Neural progenitor cell (in vitro differentiated cells): Measurements from ENCODE around the gene ATL3. TPM values are rescaled to one million over a fixed set of nuclear protein-coding genes. Genes with fewer than 3 reads are reported as not detected.

Source experiments
- DNase-seq: peaks from one replicate; pipeline ENCODE4 v3.0.0-alpha.2; 2016; ENCODE audit warnings: low spot score
- H2AFZ ChIP-seq: fragments of 200-600 bp; sonication (generic); replicated peaks from 2 replicates; pipeline ENCODE4 v1.6.1; 2016; ENCODE audit warnings: antibody characterized with exemption
- H3F3A ChIP-seq: fragments of 200-600 bp; sonication (generic); 2 replicates; pipeline ENCODE4 v1.6.1; 2016; ENCODE audit warnings: antibody characterized with exemption, low read depth
- H3K27ac ChIP-seq: fragments of 200-600 bp; sonication (generic); 2 replicates; pipeline ENCODE4 v1.5.1; 2016; ENCODE audit warnings: mild to moderate bottlenecking
- H3K27me3 ChIP-seq: fragments of 200-600 bp; sonication (generic); 2 replicates; pipeline ENCODE4 v1.6.1; 2016; ENCODE audit warnings: mild to moderate bottlenecking, moderate library complexity
- H3K36me3 ChIP-seq: fragments of 200-600 bp; sonication (generic); 2 replicates; pipeline ENCODE4 v1.5.1; 2016
- H3K4me1 ChIP-seq: fragments of 200-600 bp; sonication (generic); 2 replicates; pipeline ENCODE4 v1.6.1; 2016; ENCODE audit warnings: mixed run types
- H3K4me2 ChIP-seq: fragments of 200-600 bp; sonication (generic); 2 replicates; pipeline ENCODE4 v1.6.1; 2016
- H3K4me3 ChIP-seq: fragments of 200-600 bp; sonication (generic); 2 replicates; pipeline ENCODE4 v1.5.1; 2016
- H3K79me2 ChIP-seq: fragments of 200-600 bp; sonication (generic); 2 replicates; pipeline ENCODE4 v1.6.1; 2016; ENCODE audit warnings: low read depth
- H3K9ac ChIP-seq: fragments of 200-600 bp; sonication (generic); 2 replicates; pipeline ENCODE4 v1.6.1; 2016
- H3K9me3 ChIP-seq: fragments of 200-600 bp; sonication (generic); 2 replicates; pipeline ENCODE4 v1.5.1; 2016; ENCODE audit warnings: low read depth
- H4K20me1 ChIP-seq: fragments of 200-600 bp; sonication (generic); 2 replicates; pipeline ENCODE4 v1.6.1; 2016; ENCODE audit warnings: low read depth
- H3K27ac Mint-ChIP-seq: 3 replicates; pipeline ENCODE4 v1.8.0; 2021; ENCODE audit warnings: mixed read lengths
- H3K27me3 Mint-ChIP-seq: 2 replicates; pipeline ENCODE4 v1.8.0; 2022; ENCODE audit warnings: low read depth, mild to moderate bottlenecking, inconsistent platforms, moderate library complexity, mixed read lengths; ENCODE audit not compliant: insufficient read depth
- H3K36me3 Mint-ChIP-seq: 3 replicates; pipeline ENCODE4 v1.8.0; 2021; ENCODE audit warnings: mixed read lengths
- H3K4me1 Mint-ChIP-seq: 3 replicates; pipeline ENCODE4 v1.8.0; 2021; ENCODE audit warnings: mixed read lengths
- H3K4me3 Mint-ChIP-seq: 3 replicates; pipeline ENCODE4 v1.8.0; 2021; ENCODE audit warnings: mild to moderate bottlenecking, moderate library complexity, mixed read lengths
- H3K9me3 Mint-ChIP-seq: 3 replicates; pipeline ENCODE4 v1.8.0; 2020; ENCODE audit warnings: mixed read lengths
- EZH2 ChIP-seq: fragments of 200-600 bp; sonication (generic); IDR thresholded peaks from 2 replicates; pipeline ENCODE4 v1.6.1; 2017; ENCODE audit warnings: antibody characterized with exemption, mild to moderate bottlenecking, moderate library complexity
- EZH2phosphoT487 ChIP-seq: fragments of 200-600 bp; sonication (generic); IDR thresholded peaks from 2 replicates; pipeline ENCODE4 v1.6.1; 2017; ENCODE audit warnings: antibody characterized with exemption
- total RNA-seq: library from RNA; depleted of rRNA; stranded (reverse); fragments of >200 nt; gene quantifications from 2 replicates; pipeline ENCODE4 v1.2.3, GENCODE V29; 2015; ENCODE audit warnings: low replicate concordance
- TF ChIP-seq, protein P1 (sequence below): fragments of 200-600 bp; sonication (generic); IDR thresholded peaks from 2 replicates; pipeline ENCODE4 v1.5.1; 2017; ENCODE audit warnings: antibody characterized with exemption, mild to moderate bottlenecking

ATL3 gene
- total RNA-seq, 1 donor from 2014 or later, result 19.5 TPM

DNA sequence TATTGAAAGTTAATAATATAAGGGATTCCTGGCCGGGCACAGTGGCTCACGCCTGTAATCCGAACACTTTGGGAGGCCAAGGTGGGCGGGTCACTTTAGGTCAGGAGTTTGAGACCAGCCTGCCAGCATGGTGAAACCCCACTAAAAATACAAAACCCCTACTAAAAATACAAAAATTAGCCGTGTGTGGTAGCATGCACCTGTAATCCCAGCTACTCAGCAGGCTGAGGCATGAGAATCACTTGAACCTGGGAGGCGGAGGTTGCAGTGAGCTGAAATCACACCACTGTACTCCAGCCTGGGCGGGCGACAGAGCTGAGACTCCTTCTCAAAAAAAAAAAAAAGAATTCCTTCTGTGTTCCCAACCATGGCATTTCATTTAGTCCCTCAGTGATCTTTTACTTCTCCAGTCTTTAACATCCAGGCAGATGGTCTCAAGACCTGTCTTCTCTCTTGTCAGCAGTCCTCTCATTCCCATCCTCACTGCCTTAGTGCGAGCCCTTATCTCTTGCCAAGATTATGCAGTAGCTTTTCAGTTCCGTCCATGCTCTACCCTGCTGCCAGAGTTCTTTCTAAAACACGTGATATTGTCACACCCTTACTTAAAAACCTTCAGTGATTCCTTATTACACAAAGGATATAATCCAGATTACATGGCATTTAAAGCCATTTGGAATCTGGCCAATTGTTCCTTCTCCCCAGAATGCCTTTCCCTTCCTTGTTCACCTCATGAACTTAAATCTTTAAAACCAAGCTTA lies 28.0 kb upstream of the ATL3 start:
- no peaks in the 10 kb centered on the region for H3K9me3 ChIP-seq
- no peak overlapping the region for H2AFZ ChIP-seq
- peak overlapping the region; percentile 66 for H3K27ac ChIP-seq
- no peaks in the 10 kb centered on the region for H3K27me3 Mint-ChIP-seq
- H3K4me3 Mint-ChIP-seq, result no peak overlapping the region
- peak overlapping the region; percentile 44 for H3K4me2 ChIP-seq
- peaks cover 5% of the 10 kb centered on the region for H3K9me3 Mint-ChIP-seq
- H3F3A ChIP-seq, result peaks cover 4% of the 10 kb centered on the region
- peaks cover 100% of the 10 kb centered on the region for H3K79me2 ChIP-seq
- no peak overlapping the region for H3K27ac Mint-ChIP-seq
- peaks cover 21% of the 10 kb centered on the region for H3K36me3 Mint-ChIP-seq
- H3K27me3 ChIP-seq, result no peaks in the 10 kb centered on the region
- no peak overlapping the region for H3K4me3 ChIP-seq
- H3K36me3 ChIP-seq, result no peaks in the 10 kb centered on the region
- TF ChIP-seq EZH2, result no peak
- TF ChIP-seq, protein P1, sequence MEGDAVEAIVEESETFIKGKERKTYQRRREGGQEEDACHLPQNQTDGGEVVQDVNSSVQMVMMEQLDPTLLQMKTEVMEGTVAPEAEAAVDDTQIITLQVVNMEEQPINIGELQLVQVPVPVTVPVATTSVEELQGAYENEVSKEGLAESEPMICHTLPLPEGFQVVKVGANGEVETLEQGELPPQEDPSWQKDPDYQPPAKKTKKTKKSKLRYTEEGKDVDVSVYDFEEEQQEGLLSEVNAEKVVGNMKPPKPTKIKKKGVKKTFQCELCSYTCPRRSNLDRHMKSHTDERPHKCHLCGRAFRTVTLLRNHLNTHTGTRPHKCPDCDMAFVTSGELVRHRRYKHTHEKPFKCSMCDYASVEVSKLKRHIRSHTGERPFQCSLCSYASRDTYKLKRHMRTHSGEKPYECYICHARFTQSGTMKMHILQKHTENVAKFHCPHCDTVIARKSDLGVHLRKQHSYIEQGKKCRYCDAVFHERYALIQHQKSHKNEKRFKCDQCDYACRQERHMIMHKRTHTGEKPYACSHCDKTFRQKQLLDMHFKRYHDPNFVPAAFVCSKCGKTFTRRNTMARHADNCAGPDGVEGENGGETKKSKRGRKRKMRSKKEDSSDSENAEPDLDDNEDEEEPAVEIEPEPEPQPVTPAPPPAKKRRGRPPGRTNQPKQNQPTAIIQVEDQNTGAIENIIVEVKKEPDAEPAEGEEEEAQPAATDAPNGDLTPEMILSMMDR, result no peak
- TF ChIP-seq EZH2phosphoT487, result no peak
- DNase-seq, result peak; percentile 4
- H3K4me1 ChIP-seq, result peaks cover 12% of the 10 kb centered on the region
- peaks cover 70% of the 10 kb centered on the region for H4K20me1 ChIP-seq
- H3K4me1 Mint-ChIP-seq, result peaks cover 12% of the 10 kb centered on the region
- no peak overlapping the region for H3K9ac ChIP-seq

DNA sequence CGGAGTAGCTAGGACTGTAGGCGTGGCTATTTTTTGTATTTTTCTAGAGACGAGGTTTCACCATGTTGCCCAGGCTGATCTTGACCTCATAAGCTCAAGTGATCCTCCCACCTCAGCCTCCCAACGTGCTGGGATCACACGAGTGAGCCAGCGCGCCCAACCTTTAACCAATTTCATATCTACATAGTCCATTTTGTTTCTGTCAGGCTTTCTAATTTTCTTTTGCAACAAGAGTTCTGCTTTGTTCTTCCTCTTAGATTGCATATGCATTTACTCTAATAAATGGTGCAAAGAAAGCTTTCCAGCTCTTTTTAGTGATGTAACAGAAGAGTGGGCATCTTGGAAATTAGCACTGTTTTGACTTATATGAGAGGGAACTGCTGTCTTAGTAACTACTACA lies 23.4 kb upstream of the ATL3 start:
- Mint-ChIP-seq H3K4me3 (no peak overlapping the region), H3K4me1 (peaks cover 14% of the 10 kb centered on the region), H3K36me3 (peaks cover 10% of the 10 kb centered on the region), H3K27ac (no peak overlapping the region), H3K9me3 (no peaks in the 10 kb centered on the region), H3K27me3 (peaks cover 2% of the 10 kb centered on the region)
- no peak overlapping the region for H3K4me3 ChIP-seq
- no peaks in the 10 kb centered on the region for H3K27me3 ChIP-seq
- no peak overlapping the region for H3K27ac ChIP-seq
- peaks cover 100% of the 10 kb centered on the region for H3K79me2 ChIP-seq
- H3K9ac ChIP-seq, result no peak overlapping the region
- H4K20me1 ChIP-seq, result peaks cover 94% of the 10 kb centered on the region
- H3K9me3 ChIP-seq, result no peaks in the 10 kb centered on the region
- TF ChIP-seq, protein P1, result no peak
- TF ChIP-seq EZH2phosphoT487 (no peak), EZH2 (no peak)
- H3K36me3 ChIP-seq, result no peaks in the 10 kb centered on the region
- H2AFZ ChIP-seq, result no peak overlapping the region
- peaks cover 11% of the 10 kb centered on the region for H3K4me1 ChIP-seq
- H3K4me2 ChIP-seq, result no peak overlapping the region
- DNase-seq, result no peak
- peaks cover 4% of the 10 kb centered on the region for H3F3A ChIP-seq

DNA sequence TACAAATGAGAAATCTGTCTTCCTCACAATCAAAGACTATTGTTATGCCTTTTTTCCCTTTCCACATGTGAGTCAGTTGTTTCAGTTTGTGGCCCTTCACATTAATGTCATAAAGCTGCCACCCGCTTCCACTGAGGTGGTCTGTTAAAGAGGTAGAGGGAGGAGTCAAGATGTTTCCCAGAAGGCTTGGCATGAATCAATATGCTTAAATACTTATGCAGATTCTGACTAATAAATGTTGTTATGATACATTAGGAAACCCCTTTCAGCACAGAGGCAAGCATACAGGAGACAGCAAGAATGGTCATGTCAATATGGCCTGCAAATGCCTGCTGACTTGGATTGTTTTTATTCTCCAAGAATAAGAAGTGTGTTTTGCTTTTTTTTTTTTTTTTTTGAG lies 16.7 kb upstream of the ATL3 start:
- H3K27ac Mint-ChIP-seq, result no peak overlapping the region
- DNase-seq, result no peak
- H3K9me3 ChIP-seq, result no peaks in the 10 kb centered on the region
- no peak overlapping the region for H3K27ac ChIP-seq
- no peak overlapping the region for H2AFZ ChIP-seq
- peaks cover under 1% of the 10 kb centered on the region for H3K27me3 Mint-ChIP-seq
- H3K4me2 ChIP-seq, result no peak overlapping the region
- peaks cover 17% of the 10 kb centered on the region for H3F3A ChIP-seq
- H3K36me3 ChIP-seq, result no peaks in the 10 kb centered on the region
- peaks cover 21% of the 10 kb centered on the region for H3K4me1 Mint-ChIP-seq
- peaks cover 13% of the 10 kb centered on the region for H3K4me1 ChIP-seq
- H3K4me3 Mint-ChIP-seq, result no peak overlapping the region
- no peaks in the 10 kb centered on the region for H3K27me3 ChIP-seq
- peaks cover 87% of the 10 kb centered on the region for H4K20me1 ChIP-seq
- H3K9ac ChIP-seq, result no peak overlapping the region
- H3K79me2 ChIP-seq, result peaks cover 100% of the 10 kb centered on the region
- no peaks in the 10 kb centered on the region for H3K9me3 Mint-ChIP-seq
- H3K4me3 ChIP-seq, result no peak overlapping the region
- TF ChIP-seq EZH2phosphoT487 (no peak), EZH2 (no peak)
- TF ChIP-seq, protein P1, result no peak
- peaks cover 9% of the 10 kb centered on the region for H3K36me3 Mint-ChIP-seq
